Inflammatory macrophage treated with lipopolysaccharide for 1 hour (primary cell): ENCODE results near the gene ANK2.

ENCODE experiments used
- DNase-seq, 2 donors: peaks; one replicate each; pipeline ENCODE4 v3.0.0-alpha.2; 2020 to 2022

Gene ANK2

DNA sequence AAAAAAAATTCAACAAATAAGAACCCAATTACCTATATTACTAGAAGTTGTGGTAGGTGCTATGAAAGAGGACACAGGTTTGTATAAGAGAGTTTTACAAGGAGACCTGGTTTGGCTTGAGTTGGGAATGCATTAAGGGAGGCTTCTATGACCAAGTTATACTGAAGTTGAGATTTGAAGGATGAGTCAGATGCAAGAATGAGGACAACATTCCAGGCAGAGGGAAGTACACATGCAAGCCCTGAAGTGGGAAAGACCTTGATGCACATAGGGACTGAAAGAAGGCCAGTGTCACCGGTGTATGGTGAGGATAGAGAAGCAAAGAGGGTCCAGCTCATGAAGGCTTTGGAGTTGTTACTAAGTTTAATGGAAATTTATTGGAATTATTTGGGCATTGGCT lies 52.2 kb downstream of the ANK2 start:
- no peak for DNase-seq

DNA sequence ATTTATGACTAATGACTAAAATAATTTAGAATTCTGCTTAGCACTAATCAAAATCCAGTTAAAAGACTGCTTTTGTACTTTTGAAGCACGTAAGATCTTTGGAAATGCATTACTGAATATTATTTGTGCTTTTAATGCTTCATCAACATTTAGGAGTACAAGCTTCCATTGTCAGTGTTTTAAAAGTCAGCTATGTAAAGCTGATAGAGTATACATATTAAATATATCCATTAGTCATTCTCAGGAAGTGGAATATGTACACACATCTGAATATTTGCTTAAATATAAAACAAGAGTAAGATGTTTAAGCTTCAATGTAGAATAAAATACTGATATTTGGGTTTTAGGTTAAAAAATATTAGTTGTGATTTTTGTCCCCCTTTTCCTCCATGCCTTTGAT lies 54.1 kb downstream of the ANK2 start:
- DNase-seq: no peak

DNA sequence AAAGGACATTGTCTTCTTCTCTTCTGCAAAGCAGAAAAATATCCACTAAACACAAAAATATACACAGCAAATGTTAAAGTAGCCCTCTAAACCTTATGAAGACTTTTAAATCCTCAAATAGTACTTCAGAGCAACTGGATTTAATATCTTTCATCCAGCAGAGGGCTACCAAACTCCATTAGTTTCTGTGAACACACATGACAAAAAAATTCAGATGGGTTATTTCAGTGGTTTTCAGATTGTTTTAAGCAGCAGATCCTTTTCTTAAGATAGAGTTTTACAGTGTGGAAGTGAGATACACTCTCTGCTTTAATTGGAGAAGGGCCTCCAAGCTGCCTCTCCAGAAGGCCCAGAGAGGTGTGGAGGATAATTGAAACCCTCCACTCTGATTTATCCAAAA lies 56.7 kb downstream of the ANK2 start:
- DNase-seq: no peak

DNA sequence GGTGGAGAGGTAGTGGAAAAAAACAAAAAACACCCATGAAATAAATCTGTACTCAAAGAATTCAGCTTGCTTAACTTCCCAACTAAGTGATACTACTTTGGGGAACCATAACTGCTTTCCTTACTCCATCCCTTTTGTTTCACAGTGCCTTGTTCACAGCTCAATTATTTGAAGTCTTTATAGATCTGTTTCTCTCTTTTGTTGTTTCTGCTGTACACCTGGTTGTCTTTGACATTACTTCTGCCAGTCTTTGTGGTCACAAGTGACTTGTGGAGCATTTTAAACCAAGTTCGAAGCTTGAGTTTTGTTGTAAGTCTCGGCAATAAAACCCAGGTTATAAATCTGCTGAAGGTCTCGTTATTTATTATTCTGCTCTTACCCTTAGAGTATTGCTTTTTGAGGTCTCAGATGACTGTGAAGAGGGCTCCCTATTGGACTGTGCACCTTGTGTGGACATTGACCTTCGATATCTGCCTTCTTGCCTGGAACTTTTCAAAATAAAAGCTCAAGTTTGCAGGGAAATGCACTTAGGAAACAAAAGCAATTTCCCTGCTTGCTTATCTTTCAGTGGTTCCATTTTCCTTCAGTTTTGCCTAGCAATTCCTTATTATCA lies 59.8 kb downstream of the ANK2 start:
- no peak for DNase-seq

DNA sequence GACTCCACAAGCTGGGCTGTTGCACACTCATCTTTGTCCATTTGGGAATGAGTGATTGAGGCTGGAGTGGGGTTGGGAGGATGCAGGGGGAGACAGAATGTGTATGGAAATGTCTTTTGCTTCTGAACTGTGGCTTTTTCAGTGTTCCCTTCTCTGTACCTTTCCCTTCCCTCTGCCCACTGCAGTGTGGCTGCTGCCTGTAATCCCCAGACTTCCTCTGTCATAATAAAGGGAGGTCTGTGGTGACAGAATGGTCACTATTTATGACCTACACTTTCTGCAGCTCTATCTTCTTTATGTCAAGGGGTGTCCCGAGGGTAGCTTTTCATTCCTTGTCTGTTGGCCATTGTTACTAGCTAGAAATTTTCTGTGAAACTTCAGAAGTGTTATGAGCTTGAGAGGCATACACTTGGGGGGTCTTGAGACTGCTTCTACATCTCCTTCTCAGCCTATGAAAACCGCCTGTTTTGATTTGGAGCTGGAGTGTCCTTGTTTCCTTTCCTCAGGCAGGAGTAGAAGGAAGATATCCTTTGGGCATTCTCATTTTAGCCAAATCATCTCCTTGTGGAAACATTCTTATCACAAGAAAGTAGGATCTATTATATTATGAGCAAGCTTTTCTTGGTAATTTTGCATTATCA lies 63.0 kb downstream of the ANK2 start:
- DNase-seq: no peak

DNA sequence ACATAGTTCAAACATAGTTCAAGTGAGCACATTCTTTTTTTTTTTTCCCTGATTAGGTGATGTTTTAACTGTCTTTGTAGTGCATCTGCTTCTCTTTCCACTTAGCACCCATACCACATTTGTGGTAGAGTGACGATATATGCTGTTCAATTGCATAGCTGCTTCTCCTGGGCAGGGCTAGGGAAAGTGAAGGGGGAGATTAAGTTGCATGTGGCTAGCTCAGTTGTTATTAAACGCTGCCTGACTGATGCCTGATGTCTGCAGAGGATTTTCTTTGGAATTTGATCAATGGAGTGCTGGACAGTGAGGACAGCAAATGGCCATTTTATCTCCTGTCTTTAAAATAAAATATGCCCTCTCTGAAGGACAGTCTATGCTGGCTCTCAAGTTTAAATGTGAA lies 63.7 kb downstream of the ANK2 start:
- no peak for DNase-seq

DNA sequence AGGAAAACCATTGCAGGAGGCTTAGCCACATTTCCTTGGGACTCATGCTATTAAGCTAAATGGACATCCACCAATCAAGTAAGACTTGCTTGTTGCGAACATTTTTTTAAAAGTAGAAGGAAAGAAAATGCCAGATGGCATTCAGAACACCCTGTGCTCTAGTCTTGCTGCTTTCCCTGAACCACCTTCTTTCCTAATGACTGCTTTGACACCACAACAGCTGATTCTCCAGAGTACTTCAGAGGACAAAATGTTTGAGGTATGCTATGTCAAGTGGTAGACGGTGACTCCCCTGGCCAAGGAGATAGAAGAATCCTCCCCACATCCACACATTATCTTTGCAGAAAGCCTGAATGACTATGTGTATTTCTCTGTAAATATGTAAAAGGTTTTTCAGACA lies 65.4 kb downstream of the ANK2 start:
- DNase-seq: no peak

DNA sequence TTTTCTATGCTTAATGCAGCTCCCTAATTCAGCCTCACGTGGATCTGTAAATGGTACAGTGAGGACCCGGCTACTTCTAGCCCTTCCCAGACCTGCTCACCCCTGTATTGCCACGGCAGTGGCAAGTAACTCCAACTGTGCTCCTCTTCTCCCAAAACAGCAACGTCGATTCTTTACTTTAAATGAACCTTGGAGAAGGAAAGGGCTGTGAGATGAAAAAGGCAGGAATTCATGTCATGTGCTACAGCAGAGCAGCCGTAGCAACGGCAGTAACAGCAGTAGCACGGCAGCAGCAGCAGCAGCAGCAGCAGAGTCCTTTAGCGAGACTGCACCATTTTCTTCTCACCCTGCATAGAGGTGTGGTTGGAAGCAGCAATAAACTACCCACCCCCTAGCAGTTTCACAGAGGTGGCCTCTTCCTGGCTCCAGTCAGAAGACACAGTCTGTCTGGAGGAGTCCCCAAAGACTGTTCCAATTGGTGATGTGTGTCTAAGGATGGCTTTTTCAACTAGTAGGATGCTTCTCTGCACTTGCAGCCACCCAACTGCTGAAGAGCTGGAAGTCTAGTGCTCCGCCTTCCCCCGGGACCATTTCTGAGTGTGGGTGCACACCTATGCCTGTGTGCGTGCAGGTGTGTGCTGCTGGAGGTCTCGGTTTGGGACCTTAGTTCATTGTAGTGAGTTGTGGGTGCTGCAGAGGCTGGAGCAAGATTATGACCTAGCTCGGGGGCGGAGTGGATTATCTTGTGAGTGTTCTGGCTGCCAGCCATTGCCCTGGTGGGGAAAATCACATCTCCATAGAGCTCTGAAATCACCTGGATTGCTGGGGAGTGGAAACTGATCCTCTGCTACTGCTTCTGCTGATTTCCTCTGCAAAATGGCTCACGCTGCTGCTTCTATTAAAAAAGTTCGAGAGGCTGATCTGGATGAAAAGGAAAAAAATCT lies 67.2 kb downstream of the ANK2 start:
- DNase-seq: no peak

DNA sequence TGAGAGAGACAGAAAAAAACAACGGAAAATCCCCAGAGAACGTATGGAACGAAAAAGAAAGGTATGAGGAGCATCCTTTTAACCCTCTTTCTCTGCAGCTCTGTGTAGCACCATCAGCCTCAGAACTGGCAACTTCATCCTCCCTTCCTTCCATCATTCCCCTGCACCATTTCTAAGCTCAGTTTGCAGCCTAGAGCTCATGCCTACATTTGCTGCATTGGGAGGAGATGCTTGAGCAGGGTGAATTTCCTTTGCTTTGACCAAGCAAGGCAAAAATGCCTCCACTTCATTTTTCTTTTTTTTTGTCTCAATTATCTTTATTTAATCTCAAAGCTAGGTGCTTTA lies 67.9 kb downstream of the ANK2 start:
- no peak for DNase-seq

DNA sequence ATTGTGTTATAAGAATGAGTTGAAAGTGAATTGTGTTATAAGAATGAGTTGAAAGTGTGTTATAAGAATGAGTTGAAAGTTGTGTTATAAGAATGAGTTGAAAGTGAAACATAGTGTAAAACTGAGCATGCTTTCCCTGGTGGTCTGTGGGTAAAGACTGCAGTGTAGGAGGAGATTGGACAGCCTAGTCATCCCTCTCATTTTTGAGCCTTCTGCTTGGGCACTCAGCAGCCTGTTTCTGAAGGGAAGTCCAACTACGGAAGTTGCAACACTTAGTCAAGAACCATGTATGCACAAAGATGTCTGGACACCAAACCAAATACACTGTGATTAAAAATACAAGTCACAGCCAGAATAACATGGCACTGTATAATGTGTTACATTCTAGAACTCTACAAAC lies 72.6 kb downstream of the ANK2 start:
- no peak for DNase-seq

DNA sequence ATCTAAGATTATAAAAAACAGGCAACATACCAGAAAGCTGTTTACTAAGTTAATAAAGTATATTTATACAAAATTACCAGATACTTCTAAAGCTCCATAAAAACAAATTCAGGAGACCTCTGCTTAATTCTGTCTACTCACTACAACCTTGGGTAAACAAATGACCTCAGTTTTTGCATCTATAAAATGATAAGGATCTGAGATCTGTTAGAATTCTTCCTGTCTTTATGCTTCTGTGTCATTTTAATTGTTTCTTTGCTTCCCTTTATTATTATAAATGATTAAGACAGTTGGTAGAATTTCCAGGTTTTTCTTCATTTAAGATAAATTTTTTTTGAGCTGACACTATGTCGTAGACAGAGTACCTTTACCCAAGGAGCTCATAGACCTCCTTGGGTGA lies 76.0 kb downstream of the ANK2 start:
- no peak for DNase-seq

DNA sequence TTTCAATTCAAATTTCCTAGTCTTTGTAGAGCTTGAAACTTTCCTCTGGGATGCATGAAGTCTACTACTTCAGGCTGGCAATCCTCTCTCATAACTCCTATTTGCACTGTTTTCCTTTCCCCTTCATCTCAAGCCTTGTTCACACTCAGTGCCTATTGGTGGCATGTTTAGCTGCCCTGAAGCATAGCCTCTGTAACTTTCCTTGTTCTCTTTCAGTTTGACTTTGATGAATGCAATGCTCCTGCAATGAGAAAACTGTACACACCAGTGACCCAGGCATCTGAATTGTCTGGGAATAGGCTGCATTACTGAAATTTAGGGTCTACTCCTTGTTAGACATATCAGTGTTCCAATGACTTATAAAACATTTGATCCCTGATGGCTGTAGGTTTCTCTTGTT lies 81.7 kb downstream of the ANK2 start:
- no peak for DNase-seq

DNA sequence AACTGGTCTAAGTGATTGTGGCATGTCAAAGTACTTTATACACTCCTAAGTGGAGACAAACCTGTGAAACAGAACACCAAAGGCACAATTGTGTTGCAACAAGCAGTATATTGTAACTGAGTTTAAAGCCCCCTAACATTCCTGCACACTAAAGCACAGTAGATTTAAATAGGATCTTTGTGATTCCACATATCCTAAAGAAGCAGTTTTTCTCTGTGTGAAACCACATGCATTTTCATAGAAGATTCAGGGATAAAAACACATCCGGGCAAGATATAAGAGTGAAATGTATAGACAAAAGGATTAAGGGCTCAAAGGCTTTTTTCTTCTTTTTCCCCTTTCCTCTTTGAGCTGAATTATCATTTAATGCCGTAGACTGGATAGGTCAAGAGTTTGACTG lies 82.2 kb downstream of the ANK2 start:
- no peak for DNase-seq

DNA sequence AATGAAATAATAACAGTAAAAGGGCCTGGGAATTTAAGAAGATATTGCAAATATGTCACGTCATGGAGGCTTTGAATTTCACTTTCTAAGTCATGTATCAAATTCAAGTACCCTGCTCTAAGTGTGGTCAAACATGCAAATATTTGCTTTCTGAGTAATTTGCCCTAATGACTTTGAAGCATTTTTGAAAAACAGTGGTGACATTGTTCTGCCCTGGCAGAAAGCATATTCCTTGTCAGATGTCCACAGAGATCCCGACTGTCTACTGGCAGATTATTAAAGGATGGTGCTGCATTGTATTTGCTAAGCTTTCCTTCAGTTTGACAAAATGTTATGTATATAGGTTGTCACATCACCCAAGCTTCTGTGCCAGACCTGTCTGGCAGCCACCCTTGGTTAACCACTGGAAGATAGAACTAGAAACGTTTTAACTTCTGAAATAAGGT lies 92.5 kb downstream of the ANK2 start:
- no peak for DNase-seq

DNA sequence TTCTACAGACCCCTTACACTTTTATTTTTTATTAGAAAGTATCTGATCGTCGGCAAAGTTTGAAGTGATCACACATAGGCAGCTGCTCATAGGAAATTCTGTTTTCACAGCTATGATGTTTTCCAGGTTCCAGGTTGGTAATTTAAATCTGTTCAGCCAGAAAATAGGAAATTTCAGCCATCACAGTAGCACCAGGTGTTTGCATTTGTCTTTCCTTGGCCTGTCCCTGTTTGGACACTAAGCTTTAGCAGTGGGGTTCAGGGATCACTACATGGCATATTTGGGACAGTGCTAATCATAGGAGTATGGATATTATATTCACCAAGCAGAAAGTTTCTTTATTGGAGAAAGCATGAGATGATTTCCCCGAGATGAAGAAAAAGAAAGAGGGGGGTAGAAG lies 92.9 kb downstream of the ANK2 start:
- no peak for DNase-seq

DNA sequence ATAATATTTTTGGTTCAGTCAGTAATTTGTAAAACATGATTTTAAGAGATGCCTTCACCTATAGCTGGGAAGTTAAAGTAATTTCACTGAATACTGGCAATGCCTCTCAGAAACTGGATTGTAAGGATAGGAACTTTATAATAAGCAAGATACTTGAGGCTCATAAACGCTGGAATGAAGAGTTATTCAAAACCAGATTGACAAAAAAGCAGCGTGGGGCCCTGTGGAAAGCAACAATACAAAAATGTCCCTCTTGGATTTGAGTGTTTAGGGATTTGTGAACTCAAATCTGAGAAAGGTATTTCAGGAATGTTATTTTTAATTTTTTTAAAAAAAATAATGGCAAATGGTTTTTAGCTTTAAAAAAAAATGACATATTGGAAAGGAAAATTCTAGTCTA lies 94.6 kb downstream of the ANK2 start:
- DNase-seq: no peak

DNA sequence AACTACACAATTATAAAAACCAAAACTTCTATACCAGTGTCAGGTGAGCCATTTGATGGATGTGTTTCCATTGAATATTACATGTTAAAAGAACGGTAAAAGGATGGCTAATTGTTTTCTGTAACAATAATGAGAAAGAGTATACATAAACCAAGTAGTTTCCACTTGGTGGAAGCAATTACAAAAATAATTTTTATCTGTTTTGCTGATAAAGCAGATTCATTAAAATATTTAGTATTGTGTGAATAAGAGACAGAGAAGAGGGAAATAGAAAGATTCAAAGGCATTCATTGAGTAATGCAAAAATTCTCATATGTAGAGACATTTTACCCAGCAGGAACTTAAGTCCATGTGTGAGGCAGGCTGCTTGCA lies 95.7 kb downstream of the ANK2 start:
- DNase-seq: no peak

DNA sequence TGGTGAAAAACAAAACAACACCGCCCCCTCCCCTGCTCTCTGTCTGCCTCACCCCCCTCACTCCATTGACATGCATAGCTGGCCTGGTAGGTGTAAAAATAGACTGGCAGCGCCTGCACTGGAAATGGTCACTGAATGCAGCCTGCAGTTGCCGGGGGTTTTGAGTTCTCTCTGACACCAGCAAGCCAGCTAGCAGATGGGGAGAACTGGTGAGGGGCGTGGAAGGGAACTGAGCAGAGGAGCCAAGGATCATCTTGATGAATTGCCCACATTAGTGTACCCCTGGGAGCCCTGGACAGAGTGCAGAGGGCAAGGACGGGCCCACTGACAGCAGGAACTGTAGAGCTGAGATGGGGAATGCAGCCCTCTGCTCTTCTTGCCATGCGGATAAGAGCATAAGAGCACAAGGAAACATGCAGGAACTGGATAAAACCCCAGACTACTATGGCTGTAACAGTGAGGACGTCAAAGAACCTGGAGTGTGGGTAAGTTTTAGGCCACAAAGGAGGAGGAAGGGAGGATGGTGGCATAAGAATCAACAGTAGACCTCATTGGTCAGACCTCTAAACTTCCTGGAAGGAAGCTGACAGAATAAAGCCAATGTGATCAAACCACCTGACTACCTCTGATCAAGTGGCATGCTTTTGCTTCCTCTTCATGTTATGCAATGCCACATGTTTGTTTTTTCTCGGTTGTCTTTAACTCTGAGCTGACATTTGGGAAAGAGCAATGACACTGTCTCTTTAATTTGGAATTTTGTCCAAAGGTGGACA lies 96.3 kb downstream of the ANK2 start:
- DNase-seq: no peak

DNA sequence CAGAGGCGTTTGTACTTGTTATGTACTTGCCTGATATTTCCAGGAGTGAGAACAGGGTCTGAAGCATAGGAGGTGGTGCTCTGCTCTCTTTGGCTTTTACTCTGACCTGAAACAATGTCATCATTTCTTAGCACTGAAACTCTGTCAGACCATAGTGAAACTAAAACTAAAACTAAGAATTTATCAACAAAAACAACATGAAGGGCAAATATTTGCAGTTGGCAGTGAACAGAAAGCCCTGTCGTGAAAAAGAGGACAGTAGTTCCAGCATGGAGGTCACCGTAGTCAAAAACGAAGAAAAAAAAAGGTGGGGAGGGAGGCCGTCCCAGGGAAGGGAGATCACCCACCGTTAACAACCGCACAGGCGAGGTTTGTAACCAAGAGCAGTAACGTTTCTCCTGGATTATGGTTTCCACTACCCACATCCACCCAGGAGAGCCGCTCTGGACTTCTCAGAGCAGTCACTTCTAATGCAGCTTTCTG lies 97.5 kb downstream of the ANK2 start:
- no peak for DNase-seq

DNA sequence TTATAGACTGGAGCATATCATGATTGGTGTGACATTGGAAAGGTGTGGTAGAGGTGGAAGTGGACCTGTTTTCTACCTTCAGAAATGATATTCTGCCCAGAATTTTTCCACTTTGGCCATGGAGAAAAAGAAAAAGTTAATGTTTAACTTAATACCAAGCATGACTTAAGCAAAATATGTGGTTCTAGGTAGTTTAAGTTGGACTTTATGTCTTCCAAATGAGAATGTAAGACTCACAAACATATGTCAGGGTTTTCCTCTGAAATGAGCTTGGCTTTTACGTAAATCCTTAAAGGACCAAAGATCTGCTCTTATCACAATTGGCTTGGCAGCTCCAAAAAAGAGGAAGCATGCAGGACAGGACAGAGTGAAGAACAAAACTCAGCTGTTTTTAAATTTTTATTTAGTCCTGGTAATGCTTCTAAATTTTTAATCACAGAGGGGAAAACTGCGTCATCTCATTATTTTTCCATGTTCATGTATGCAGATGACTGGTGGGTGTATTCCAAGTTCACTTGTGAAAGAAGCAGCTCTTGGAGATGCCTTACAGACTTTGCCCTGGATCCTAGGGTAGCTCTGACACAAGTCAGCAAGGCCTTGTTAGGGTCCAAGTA lies 98.2 kb downstream of the ANK2 start:
- no peak for DNase-seq

DNA sequence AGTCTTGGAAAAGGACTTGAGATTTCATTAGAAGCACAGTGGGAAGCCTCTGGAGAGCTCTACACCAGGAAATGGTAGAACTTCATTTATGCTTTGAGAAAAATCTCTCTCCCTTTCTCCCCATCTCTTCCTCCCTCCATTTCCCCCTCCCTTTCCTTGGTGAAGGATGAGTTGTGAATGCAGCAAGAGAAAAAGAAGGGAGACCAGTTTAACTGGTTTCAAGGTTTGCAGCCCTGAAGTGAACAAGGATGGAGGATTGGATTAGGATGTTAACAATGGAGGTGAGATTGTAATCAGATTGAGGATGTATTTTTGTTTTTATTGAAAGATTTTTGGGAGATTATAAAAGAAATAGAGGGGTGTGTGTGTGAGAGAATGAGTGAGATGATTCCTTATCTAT lies 99.5 kb downstream of the ANK2 start:
- DNase-seq: no peak

DNA sequence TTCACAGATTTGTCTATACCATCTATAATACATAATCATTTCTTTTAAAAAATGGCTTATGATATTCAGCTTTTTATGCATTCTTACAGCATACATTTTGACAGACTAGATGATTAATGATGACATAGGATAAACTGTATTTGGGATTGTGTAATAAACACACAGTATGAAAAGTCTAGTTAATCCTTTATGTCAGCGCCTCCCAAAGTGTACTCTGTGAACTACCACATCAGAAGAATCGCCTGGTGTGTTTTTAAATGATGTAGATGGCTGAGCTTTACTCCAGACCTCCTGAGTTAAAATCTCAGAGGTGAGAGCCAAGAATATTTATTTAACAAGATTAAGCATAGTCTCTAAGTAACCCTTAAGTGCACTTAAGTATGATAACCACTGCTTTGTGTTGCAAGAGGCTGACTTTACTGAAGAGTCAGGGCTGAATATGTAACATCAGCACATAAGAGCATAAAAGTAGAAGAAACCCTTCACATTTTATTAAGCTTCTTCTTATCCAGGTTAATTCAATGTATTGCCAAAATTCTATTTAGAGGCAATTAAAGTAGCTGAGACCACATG lies 104.2 kb downstream of the ANK2 start:
- DNase-seq: no peak

DNA sequence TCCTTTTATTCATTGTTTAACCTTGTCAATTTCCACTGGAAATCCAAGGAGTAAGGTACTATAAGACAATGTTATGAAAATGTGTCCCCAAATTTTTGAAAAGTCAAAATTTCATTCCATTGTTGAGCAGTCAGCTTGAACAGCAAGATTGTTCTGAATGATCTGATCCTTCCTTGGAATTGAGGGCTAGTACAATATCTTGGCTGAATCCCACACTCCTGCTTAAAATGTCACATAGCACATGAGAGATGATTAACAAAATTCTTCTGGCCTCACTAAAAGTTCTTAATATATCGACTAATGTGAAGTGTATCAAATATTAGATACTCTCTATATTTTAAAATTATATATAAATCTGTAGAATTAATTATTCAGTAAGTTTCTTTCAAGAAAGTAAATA lies 104.8 kb downstream of the ANK2 start:
- DNase-seq: no peak
